Measurements from ENCODE around the gene AP2S1.

- TF ChIP-seq POLR2A (IDR thresholded peaks at IDR 0.05; ENCODE audit: low read depth, low read length): no peak
- no peak for TF ChIP-seq TAF1 (IDR thresholded peaks at IDR 0.05; ENCODE audit: borderline replicate concordance, low read depth, low read length)
These were observed 36.7 kb upstream of the AP2S1 start for GRCh38 chr19:46887240-46887782.
